Endodermal cell (in vitro differentiated cells): ENCODE results near the gene WBP1L. TPM values are rescaled to one million over a fixed set of nuclear protein-coding genes. Genes with fewer than 3 reads are reported as not detected.
A peak's percentile ranks its signal among the peaks of the same experiment; 100 is the strongest.

Experiments
- DNase-seq: peaks from one replicate; pipeline ENCODE4 v3.0.0-alpha.2; 2017
- H3K27ac ChIP-seq: 2 replicates; pipeline ENCODE4 v1.5.1; 2013; ENCODE audit warnings: mild to moderate bottlenecking, low read depth, low read length, moderate library complexity
- H3K27me3 ChIP-seq: 2 replicates; pipeline ENCODE4 v1.6.1; 2013; ENCODE audit warnings: mild to moderate bottlenecking, low read length, moderate library complexity; ENCODE audit not compliant: insufficient read depth, control insufficient read depth, poor library complexity, severe bottlenecking
- H3K36me3 ChIP-seq: 2 replicates; pipeline ENCODE4 v1.7.0; 2013; ENCODE audit warnings: mild to moderate bottlenecking, low read length, moderate library complexity; ENCODE audit not compliant: control insufficient read depth, insufficient read depth
- H3K4me1 ChIP-seq: one replicate; pipeline ENCODE4 v1.7.0; 2013; ENCODE audit warnings: low read length; ENCODE audit not compliant: control insufficient read depth, insufficient read depth
- H3K4me3 ChIP-seq: 2 replicates; pipeline ENCODE4 v1.5.1; 2013; ENCODE audit warnings: mild to moderate bottlenecking, low read length, moderate library complexity
- H3K9ac ChIP-seq: 2 replicates; pipeline ENCODE4 v1.6.1; 2013; ENCODE audit warnings: mild to moderate bottlenecking, low read length, moderate library complexity; ENCODE audit not compliant: poor library complexity, severe bottlenecking; ENCODE audit errors: extremely low read depth
- H3K9me3 ChIP-seq: 2 replicates; pipeline ENCODE4 v1.6.1; 2013; ENCODE audit warnings: mild to moderate bottlenecking, low read length, moderate library complexity; ENCODE audit not compliant: control insufficient read depth
- H3K27ac Mint-ChIP-seq: 2 replicates; pipeline ENCODE4 v1.8.0; 2020; ENCODE audit warnings: mixed read lengths
- H3K27me3 Mint-ChIP-seq: 2 replicates; pipeline ENCODE4 v1.8.0; 2021; ENCODE audit warnings: mild to moderate bottlenecking, mixed read lengths; ENCODE audit not compliant: insufficient read depth
- H3K36me3 Mint-ChIP-seq: 2 replicates; pipeline ENCODE4 v1.8.0; 2020; ENCODE audit warnings: low read depth, mixed read lengths
- H3K4me1 Mint-ChIP-seq: 2 replicates; pipeline ENCODE4 v1.8.0; 2020; ENCODE audit warnings: mixed read lengths
- H3K4me3 Mint-ChIP-seq: 2 replicates; pipeline ENCODE4 v1.8.0; 2020; ENCODE audit warnings: mild to moderate bottlenecking, moderate library complexity, mixed read lengths
- H3K9me3 Mint-ChIP-seq: 2 replicates; pipeline ENCODE4 v1.8.0; 2020; ENCODE audit warnings: mild to moderate bottlenecking, mixed read lengths
- CTCF ChIP-seq: fragments of 200-600 bp; sonication (generic); conservative IDR thresholded peaks from 2 replicates; pipeline ENCODE4 v1.5.0; 2021; ENCODE audit warnings: antibody characterized with exemption, mild to moderate bottlenecking
- WGBS, 2 experiments: methylation state at CpG; one replicate each; pipeline versions ENCODE4 v1.1.5 to v1.1.7; 2013; ENCODE audit warnings: missing lambda C conversion rate in 2 of 2, mixed read lengths in 1 of 2; ENCODE audit not compliant: insufficient coverage in 1 of 2, insufficient read length in 1 of 2; 5-methylcytosine and 5-hydroxymethylcytosine counted together
- total RNA-seq, 2 donors: library from RNA; stranded (reverse); fragmentation: NEBNext Ultra II Directional in 1 of 2; extraction: Animal tissue kit (Norgen Biotek cat#: 25700) in 1 of 2; gene quantifications; 2 replicates in 1 of 2; 3 replicates in 1 of 2; pipeline ENCODE4 v1.2.1, GENCODE V29; 2021

WBP1L gene
- total RNA-seq, 2 donors from 2014 or later, result 23.5 to 25.8 TPM

DNA sequence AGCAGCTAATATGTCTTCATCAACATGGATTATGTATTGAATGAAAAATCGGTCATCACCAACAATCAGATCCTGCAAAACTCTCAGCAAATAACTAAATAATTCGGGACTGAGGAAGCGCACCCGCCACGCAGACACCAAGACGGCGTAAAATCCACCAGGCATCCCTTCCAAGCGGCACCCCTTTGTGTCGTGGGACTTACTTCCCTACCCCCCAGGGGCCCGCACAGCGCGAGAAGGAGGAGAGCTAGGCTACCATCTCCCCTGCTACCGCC lies 30.3 kb upstream of the WBP1L start:
- H3K27ac Mint-ChIP-seq, result peak overlapping the region; percentile 83
- no peak for TF ChIP-seq CTCF
- peaks cover 3% of the 10 kb centered on the region for H3K36me3 Mint-ChIP-seq
- DNase-seq, result no peak
- WGBS, 2 experiments, result 0% methylated on average over 5 to 13 of the region's 13 CpGs
- H3K27me3 Mint-ChIP-seq, result no peaks in the 10 kb centered on the region
- peak overlapping the region; percentile 90 for H3K27ac ChIP-seq
- H3K9me3 Mint-ChIP-seq, result no peaks in the 10 kb centered on the region
- no peaks in the 10 kb centered on the region for H3K27me3 ChIP-seq
- peaks cover 3% of the 10 kb centered on the region for H3K36me3 ChIP-seq
- H3K4me3 Mint-ChIP-seq, result peak overlapping the region; percentile 93
- H3K4me1 ChIP-seq, result peaks cover 9% of the 10 kb centered on the region
- H3K9me3 ChIP-seq, result no peaks in the 10 kb centered on the region
- H3K4me3 ChIP-seq, result peak overlapping the region; percentile 99
- peak overlapping the region; percentile 88 for H3K9ac ChIP-seq
- H3K4me1 Mint-ChIP-seq, result peaks cover 39% of the 10 kb centered on the region

DNA sequence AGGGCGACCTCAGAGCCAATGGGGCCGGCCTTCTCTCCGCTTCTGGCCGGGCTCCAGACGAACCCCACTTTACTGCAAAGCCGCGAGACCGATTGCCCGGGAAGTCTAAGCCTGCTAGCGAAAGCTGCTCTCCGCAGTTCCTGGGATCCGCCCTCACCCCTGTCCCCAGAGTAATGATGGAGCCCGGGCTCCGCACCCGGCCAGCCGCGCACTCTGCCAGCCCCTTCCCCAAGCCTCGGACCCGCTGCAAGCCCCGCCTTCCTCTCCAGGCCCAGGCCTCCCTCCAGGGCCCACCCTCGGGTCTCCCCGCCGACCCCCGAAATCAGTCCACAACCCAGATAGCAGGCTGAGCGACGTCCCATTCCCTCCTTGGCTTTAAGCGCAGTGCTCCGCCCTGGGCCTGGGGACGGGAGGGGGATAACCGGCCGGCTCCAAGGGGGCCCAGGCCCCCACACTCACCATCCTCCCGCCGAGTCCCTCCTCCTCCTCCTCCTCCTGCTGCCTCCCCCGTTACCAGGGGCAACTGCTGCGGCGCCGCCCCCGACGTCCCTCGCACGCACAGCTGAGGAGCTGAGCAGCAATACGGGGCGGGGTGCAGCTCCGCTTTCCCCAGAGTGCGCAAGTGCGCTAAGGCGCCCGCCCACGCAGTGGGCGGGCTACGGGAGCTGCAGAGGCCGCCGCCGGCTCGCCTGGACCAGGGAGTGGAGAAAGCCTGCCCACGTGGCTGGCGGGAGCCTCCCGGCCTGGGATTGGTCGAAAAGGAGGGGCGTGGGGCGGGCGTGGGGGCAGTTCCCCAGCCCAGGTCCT lies 29.7 kb upstream of the WBP1L start, which contains the start of gene ARL3:
Gene ARL3, minus strand, starts transcription at position 584 of the 807 bp plus-strand sequence. Its CDS starts 122 bp downstream, at position 462.
- DNase-seq, result peak; percentile 99

More for the DNA sequence above, 29.7 kb upstream of the WBP1L start, which contains the start of gene ARL3:
- H3K27me3 ChIP-seq, result no peaks in the 10 kb centered on the region
- no peaks in the 10 kb centered on the region for H3K9me3 Mint-ChIP-seq
- peak within 1 kb of the TSS; percentile 93 for H3K4me3 Mint-ChIP-seq
- H3K9ac ChIP-seq, result peak within 1 kb of the TSS; percentile 88
- WGBS, 2 experiments, result 0 to 1% methylated on average over 26 to 62 of the region's 62 CpGs
- H3K27ac Mint-ChIP-seq, result peak within 1 kb of the TSS; percentile 96
- peak within 1 kb of the TSS; percentile 99 for H3K4me3 ChIP-seq
- peaks cover 42% of the 10 kb centered on the region for H3K4me1 Mint-ChIP-seq
- H3K4me1 ChIP-seq, result peaks cover 10% of the 10 kb centered on the region
- peaks cover 3% of the 10 kb centered on the region for H3K36me3 ChIP-seq
- no peaks in the 10 kb centered on the region for H3K27me3 Mint-ChIP-seq
- no peaks in the 10 kb centered on the region for H3K9me3 ChIP-seq
- H3K36me3 Mint-ChIP-seq, result peaks cover 3% of the 10 kb centered on the region
- TF ChIP-seq CTCF, result peak; percentile 81
- peak within 1 kb of the TSS; percentile 90 for H3K27ac ChIP-seq
